CD4-positive, alpha-beta T cell treated with Interleukin-2 at 100 ng/mL for 4 hours (primary cell): ENCODE results near the gene TAAR6.
A peak's percentile ranks its signal among the peaks of the same experiment; 100 is the strongest.
"Not testable (repeated sequence)": the region's sequence is repeated elsewhere in the genome, so short reads cannot be mapped to it uniquely, and the experiment has no call there.

ENCODE experiments used
- DNase-seq: peaks from one replicate; pipeline ENCODE4 v3.0.0-alpha.2; 2020; ENCODE audit warnings: low spot score

TAAR6 gene

DNA sequence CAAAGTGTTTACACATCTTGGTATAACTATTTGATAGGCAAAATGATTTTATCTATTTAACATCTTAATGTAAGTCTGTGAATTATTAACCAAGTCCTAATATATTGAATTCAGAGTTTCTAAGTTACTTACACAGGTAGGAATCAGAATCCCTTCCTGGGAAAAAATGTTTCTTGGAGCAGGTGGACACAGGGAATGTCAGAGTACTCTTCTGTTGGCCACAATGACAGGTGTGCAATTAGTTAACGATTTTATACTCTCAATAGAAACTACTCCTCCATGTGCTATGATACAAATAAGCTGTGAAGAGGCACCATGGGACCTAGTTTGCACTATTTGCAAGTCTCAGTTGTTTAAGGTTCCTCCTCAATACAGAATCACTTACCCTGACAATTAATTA is 20.2 kb downstream of the TAAR6 start:
- DNase-seq, result no peak

DNA sequence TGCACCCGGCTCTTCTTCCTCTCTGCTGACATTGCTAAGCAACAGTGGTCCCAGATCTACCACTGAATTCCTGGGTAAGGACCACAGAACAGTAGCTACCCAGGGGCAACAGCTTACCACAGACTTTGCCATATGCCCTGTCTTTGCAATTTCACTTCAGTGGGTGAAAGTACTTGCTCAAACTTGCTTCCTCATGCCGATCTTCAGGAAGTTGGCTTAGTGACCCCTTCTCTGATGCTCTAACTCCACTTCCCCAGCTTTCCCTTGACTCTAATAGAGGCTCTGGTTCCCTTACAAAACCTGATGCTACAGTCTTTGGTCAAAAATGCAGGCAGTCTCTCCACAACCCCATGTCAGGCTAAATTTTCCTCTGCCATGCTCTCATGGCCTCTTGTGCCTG is 22.7 kb downstream of the TAAR6 start:
- no peak for DNase-seq

DNA sequence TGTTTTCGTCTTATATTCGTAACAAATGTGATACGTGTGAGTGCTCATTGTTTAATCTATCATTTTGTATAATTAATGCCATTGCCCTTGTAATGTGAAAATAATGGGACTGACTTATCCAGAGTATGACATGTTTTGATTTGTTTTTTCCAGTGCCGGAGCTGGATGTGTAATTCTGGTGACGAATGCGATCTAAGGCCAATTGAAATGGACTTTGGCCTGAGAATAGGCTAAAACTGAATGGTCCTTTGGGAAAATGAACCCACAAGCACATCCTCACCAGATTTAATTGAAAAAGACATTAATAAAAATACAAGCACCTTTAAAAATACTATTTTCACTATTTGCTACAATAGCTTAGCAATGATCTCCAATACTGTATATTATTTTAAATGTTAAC is 26.1 kb downstream of the TAAR6 start:
- DNase-seq, result no peak

DNA sequence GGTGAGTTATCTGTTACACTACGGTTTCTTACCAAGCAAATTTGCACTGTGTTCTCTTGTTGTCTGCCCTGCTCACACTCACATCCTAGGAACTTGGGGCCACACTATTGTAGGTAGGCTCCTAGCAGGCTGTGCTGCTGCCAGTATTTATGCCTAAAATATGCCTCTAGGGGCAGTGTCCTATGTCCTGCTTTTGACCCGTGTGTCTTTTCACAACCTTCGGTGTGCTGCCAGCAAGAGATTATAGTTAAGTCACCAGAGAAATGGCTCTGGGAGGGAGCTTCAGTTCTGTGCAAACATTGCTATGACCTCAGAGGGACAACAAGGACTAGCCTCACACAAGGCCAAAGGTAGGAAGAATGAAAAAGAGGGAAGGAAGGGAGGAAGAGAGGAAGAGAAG is 28.4 kb downstream of the TAAR6 start:
- no peak for DNase-seq

DNA sequence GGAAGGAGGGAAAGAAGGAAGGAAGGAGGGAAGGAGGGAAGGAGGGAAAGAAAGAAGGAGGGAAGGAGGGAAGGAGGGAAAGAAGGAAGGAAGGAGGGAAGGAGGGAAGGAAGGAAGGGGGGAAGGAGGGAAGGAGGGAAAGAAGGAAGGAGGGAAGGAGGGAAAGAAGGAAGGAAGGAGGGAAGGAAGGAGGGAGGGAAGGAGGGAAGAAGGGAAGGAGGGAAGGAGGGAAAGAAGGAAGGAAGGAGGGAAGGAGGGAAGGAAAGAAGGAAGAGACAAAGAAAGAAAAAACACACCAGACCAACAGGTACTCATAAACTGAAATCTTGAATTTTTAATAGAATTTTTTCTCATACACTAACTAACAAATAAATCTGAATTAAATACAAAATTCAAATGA is 30.8 kb downstream of the TAAR6 start:
- DNase-seq, result not testable (repeated sequence)

DNA sequence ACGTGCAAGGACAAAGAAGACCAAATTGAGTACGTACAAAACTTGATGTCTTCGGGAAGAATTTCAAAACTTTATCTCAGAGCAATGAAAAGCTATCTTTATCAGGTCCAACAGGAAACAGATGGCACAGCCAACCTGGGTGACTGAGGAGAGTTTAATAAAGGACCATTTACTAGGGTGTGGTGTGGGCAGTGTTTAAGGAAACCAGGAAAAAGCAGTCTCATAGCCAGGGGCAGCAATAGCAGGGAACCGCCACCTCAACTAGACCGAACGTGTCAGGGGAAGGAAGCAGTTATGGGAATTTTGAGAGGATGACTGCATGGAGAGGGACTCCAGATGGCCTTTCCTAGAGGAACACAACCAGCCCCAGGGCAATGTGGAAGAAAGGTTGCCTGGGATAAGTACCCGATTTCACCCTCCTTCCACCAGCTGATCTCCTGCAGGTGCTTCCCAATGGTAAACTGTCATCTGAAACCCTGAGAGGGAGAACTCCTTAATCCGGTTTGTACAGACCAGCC is 34.6 kb downstream of the TAAR6 start:
- DNase-seq, result no peak

DNA sequence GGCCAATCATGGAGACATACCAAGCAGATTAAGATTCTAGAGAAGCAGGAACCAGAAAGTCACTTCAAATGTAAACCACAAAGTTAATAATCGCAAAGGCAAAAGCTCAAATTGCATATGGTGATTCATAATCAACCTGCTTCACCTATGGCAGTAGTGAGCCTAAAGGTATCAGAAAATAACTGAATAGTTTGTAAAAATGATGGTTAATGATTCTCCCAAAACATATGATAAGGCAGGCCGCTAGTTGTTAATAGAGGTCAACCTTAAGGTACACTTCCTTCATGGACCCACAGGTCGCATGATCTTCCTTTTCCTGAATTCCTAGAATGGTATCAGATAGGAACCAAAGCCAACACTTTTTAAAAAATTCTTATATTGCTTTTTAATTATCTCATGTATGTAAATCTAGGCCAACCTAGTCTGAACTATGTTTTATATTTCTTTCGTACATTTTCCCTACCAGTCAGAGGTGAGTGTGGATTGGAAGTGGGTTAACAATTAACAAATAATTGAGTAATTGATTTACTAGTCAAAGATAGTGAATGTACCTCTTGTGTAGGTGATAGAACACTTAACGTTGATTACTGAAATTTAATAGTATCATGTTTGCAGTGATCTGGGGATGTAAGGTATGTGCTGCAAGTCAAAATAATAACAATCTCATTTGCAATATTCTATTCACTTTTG is 37.6 kb downstream of the TAAR6 start:
- no peak for DNase-seq

DNA sequence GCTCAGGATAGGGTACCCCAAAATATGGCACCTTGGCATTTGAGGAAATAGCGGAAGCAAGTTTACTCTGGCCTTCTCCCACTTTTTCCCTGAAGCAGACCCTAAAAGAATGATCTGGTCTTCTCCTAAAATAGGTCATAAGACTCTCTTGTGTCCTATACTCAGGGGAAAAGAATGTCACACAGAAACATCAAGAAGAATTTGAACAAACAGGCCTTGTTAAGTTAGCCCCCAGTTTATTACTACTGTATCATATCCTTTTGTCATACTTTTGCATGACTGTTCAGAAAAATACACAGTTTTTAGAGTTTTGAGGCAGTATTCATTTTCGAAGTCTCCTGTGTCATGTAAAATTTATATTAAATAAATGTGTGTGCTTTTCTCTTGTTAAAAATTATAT is 41.5 kb downstream of the TAAR6 start:
- no peak for DNase-seq

DNA sequence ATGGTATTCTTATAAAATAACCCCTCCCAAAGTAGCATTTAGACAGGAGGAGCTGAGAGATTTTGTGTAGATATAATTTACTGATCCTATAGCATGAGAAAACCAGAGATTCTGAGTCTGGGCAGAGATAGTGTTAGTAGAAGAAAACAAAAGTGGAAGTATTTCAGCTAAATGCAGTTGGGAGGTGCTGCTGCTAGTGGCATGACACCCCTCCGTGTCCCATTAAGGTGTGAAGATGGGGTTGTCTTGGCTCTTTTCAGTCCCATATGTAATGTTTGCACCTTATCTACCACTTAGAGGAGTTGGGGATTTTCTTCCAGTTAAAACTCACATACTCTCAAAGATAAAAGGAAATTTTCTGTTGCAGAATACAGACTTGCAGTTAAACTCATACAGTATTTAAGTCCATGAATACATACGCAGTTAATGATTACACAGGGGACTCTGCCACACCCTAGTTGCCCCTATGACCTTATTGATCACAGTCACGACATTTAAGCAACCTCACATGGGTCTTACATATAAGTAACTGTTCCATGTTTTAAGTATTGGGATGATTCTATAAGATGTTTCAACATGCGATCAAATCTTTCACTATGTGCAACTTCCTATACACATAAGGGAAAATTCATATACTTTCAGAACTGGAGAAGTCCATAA is 42.5 kb downstream of the TAAR6 start:
- DNase-seq, result peak; percentile 7

DNA sequence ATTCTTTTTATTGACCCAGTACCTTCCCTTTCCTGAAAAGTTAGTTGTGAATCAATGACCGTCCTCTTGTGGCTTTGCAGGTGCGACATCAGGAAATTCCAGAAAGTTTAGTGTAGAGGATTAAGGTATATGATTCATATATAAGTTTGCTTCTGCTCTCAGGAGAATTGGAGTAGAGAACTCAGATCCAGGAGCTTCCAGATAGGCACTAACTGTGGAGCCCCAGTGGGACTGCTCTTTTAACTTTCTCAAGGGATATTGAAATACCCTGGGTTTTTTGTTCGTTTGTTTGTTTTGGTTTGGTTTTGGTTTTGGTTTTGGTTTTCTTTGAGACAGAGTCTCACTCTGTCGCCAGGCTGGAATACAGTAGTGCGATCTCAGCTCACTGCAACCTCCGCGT is 44.4 kb downstream of the TAAR6 start:
- no peak for DNase-seq

DNA sequence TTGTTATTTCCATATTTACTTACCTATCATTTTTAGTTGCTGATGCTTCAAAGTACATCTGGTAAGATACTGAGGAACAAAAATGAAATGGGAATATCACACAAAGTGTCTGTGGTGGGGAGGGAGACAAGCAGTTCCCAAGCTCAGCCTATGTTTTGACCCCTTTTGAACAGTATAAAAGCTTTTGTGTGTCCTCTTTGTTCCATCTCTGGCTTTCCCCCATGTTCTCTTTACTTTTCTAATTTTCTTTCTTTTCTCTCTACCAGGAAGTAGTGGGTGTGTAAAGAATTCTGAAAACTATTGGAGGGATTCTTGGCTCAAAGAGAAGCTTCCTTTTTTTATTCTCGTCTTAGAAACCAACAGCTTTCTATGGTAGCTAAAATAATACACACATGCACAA is 46.6 kb downstream of the TAAR6 start:
- no peak for DNase-seq
